CD4-positive, alpha-beta memory T cell (primary cell): Measurements from ENCODE around the gene LRIG2. TPM values are rescaled to one million over a fixed set of nuclear protein-coding genes. Genes with fewer than 3 reads are reported as not detected.
A peak's percentile ranks its signal among the peaks of the same experiment; 100 is the strongest.

Source experiments
- CTCF ChIA-PET: fragments of 350-600 bp; sonication (Branson Sonifier 250); formaldehyde crosslinking; loops from one replicate; lab custom pipeline; 2021; ENCODE audit warnings: inconsistent platforms; ENCODE audit not compliant: partially characterized antibody; lab: Charles Lee
- POLR2A ChIA-PET: fragments of 350-600 bp; sonication (Branson Sonifier 250); formaldehyde crosslinking; loops from one replicate; lab custom pipeline; 2021; ENCODE audit not compliant: partially characterized antibody; lab: Charles Lee
- DNase-seq, 5 donors: peaks; one replicate each; pipeline versions ENCODE4 v3.0.0 to v3.0.0-alpha.2; 2020 to 2022; ENCODE audit warnings: mixed read lengths in 1 of 5
- H3K27ac ChIP-seq: one replicate; pipeline ENCODE4 v1.7.0; 2013; ENCODE audit warnings: low read depth, low read length
- H3K27me3 ChIP-seq: 2 replicates; pipeline ENCODE4 v1.7.0; 2013; ENCODE audit warnings: mild to moderate bottlenecking, low read length, moderate library complexity; ENCODE audit not compliant: insufficient read depth
- H3K36me3 ChIP-seq: 2 replicates; pipeline ENCODE4 v1.7.0; 2013; ENCODE audit warnings: mild to moderate bottlenecking, low read length, moderate library complexity; ENCODE audit not compliant: insufficient read depth
- H3K4me1 ChIP-seq: 2 replicates; pipeline ENCODE4 v1.7.0; 2013; ENCODE audit warnings: mild to moderate bottlenecking, low read length, moderate library complexity; ENCODE audit not compliant: insufficient read depth
- H3K4me3 ChIP-seq, 2 donors: one replicate each; pipeline ENCODE4 v1.7.0; 2013; ENCODE audit warnings: low read length in 2 of 2, mild to moderate bottlenecking in 1 of 2
- H3K9me3 ChIP-seq, 2 donors: one replicate each; pipeline ENCODE4 v1.7.0; 2013; ENCODE audit warnings: low read length in 2 of 2, control low read depth in 1 of 2; ENCODE audit not compliant: control insufficient read depth in 1 of 2
- H3K27ac Mint-ChIP-seq, 7 donors: one replicate each; pipeline ENCODE4 v1.8.0; 2020 to 2021; ENCODE audit warnings: mixed read lengths in 7 of 7, mild to moderate bottlenecking in 6 of 7, inconsistent platforms in 3 of 7, moderate library complexity in 3 of 7
- H3K27me3 Mint-ChIP-seq, 2 donors: one replicate each; pipeline ENCODE4 v1.8.0; 2020 to 2021; ENCODE audit warnings: mixed read lengths in 2 of 2
- H3K36me3 Mint-ChIP-seq, 2 donors: one replicate each; pipeline ENCODE4 v1.8.0; 2020 to 2021; ENCODE audit warnings: mixed read lengths in 2 of 2, inconsistent platforms in 1 of 2, mild to moderate bottlenecking in 1 of 2
- H3K4me1 Mint-ChIP-seq, 4 donors: one replicate each; pipeline ENCODE4 v1.8.0; 2020 to 2021; ENCODE audit warnings: mixed read lengths in 4 of 4, mild to moderate bottlenecking in 1 of 4
- H3K4me3 Mint-ChIP-seq, 8 donors: one replicate each; pipeline ENCODE4 v1.8.0; 2020 to 2021; ENCODE audit warnings: mixed read lengths in 8 of 8, mild to moderate bottlenecking in 7 of 8, moderate library complexity in 6 of 8, inconsistent platforms in 3 of 8
- H3K9me3 Mint-ChIP-seq, 8 donors: one replicate each; pipeline ENCODE4 v1.8.0; 2020 to 2021; ENCODE audit warnings: mixed read lengths in 8 of 8, mild to moderate bottlenecking in 5 of 8, inconsistent platforms in 3 of 8, moderate library complexity in 1 of 8
- intact Hi-C: fragments of 100-400 bp; cut with micrococcal nuclease; formaldehyde crosslinking; loops from one replicate; pipeline ENCODE4 v1.15.1; 2023
- polyA plus RNA-seq, 2 donors: library from polyadenylated mRNA; unstranded; fragments of 300-500 nt; fragmentation: Illumina TruSeq; gene quantifications; one replicate each; pipeline ENCODE4 v1.2.3, GENCODE V29; 2021
- total RNA-seq, 2 experiments: library from RNA; stranded (reverse); gene quantifications; one replicate each; pipeline ENCODE4 v1.2.3, GENCODE V29; 2021

LRIG2 gene
- total and polyA plus RNA-seq, 4 experiments from 2014 or later, result 3.0 to 27.9 (median 15.6) TPM

DNA sequence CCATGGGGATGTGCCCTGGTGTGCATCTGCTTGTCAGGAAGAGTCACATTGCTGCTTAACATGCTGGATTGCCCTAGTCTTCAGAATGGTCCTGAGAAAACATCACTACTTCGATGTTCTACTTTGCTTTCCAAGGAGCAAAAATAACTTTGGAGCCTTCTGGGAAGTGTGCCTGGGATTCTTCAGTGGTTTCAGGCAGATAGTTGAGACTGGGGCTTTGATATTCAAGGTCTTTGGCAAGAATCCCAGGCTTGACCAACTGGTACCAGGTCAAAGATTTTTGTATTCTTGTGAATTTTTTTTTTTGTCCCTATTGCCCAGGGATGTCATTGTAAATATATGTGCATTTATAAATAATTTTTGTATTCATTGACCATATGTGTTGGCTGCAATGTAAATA is 51.4 kb downstream of the LRIG2 start:
- Histone ChIP-seq H3K27me3 (no peaks in the 10 kb centered on the region), H3K4me1 (no peaks in the 10 kb centered on the region), H3K36me3 (peaks cover 58% of the 10 kb centered on the region), H3K4me3 (no peak overlapping the region), H3K27ac (no peak overlapping the region), H3K9me3 (no peaks in the 10 kb centered on the region)
- H3K9me3 Mint-ChIP-seq, result no peaks in the 10 kb centered on the region
- ChIA-PET POLR2A (no interaction called here), CTCF (no interaction called here)
- no peak overlapping the region for H3K27ac Mint-ChIP-seq
- H3K4me1 Mint-ChIP-seq, result peaks cover 0 to 5% (median 2%) of the 10 kb centered on the region in 4 donors
- no peak for DNase-seq
- intact Hi-C loops, result no loop called here
- peaks cover 47 to 66% of the 10 kb centered on the region in 2 donors for H3K36me3 Mint-ChIP-seq
- H3K4me3 Mint-ChIP-seq, result no peak overlapping the region
- H3K27me3 Mint-ChIP-seq, result no peaks in the 10 kb centered on the region

DNA sequence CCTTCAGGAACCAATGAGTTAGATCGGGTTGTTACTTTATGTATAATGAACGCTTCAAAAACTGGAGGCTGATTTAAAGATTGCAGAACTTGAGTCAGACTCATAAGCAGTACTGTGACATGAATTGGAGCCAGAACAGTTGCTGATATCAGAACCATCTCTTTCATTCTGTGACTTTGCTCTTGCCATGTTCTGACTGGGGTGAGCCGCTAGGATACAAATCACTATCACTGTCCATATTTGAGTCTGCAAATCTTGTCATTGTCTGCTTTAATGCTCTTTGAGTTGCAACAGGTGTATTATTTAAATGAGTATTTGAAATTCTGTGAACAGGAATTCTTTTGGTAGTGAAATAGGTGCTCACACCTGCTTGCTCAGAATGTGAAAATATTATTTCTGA is 52.5 kb downstream of the LRIG2 start:
- Mint-ChIP-seq H3K4me3 (no peak overlapping the region), H3K27me3 (no peaks in the 10 kb centered on the region), H3K36me3 (peaks cover 49 to 66% of the 10 kb centered on the region in 2 donors), H3K27ac (peak overlapping the region in 1 of 7 donors; percentile 7), H3K4me1 (peaks cover 2 to 10% (median 7%) of the 10 kb centered on the region in 4 donors), H3K9me3 (no peaks in the 10 kb centered on the region)
- H3K27ac ChIP-seq, result no peak overlapping the region
- no peaks in the 10 kb centered on the region for H3K9me3 ChIP-seq
- CTCF ChIA-PET, result no interaction called here
- no peak for DNase-seq
- H3K36me3 ChIP-seq, result peaks cover 53% of the 10 kb centered on the region
- no peak overlapping the region for H3K4me3 ChIP-seq
- no peaks in the 10 kb centered on the region for H3K4me1 ChIP-seq
- H3K27me3 ChIP-seq, result no peaks in the 10 kb centered on the region
- intact Hi-C loops, result no loop called here
- POLR2A ChIA-PET, result no interaction called here

DNA sequence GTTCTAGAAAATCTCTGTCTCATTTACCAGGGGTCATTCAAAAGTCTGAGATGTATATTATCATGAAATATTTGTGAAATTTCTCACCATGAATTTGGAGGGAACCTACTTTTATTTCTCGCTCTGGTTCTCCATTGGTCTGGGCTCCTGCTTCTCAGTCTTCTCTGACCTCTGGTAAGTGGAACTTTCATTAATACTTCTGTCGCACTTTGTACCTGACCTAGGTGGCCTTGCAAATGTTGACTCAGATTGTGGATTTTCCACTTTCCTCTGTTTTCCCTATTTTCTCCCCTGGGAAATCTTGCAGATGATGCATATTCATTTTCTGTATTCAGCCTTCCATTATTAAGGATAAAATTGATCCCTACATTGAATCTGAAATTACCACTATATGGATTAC is 53.2 kb downstream of the LRIG2 start:
- H3K9me3 ChIP-seq, result no peaks in the 10 kb centered on the region
- H3K36me3 ChIP-seq, result peaks cover 49% of the 10 kb centered on the region
- Mint-ChIP-seq H3K27ac (peak overlapping the region in 2 of 7 donors; percentile 51 to 58), H3K4me1 (peaks cover 4 to 13% (median 7%) of the 10 kb centered on the region in 4 donors), H3K9me3 (no peaks in the 10 kb centered on the region), H3K36me3 (peaks cover 45 to 64% of the 10 kb centered on the region in 2 donors), H3K4me3 (no peak overlapping the region), H3K27me3 (no peaks in the 10 kb centered on the region)
- POLR2A ChIA-PET, result no interaction called here
- CTCF ChIA-PET, result no interaction called here
- intact Hi-C loops, result no loop called here
- H3K4me1 ChIP-seq, result no peaks in the 10 kb centered on the region
- no peak for DNase-seq
- H3K27me3 ChIP-seq, result no peaks in the 10 kb centered on the region
- no peak overlapping the region for H3K4me3 ChIP-seq
- H3K27ac ChIP-seq, result no peak overlapping the region

DNA sequence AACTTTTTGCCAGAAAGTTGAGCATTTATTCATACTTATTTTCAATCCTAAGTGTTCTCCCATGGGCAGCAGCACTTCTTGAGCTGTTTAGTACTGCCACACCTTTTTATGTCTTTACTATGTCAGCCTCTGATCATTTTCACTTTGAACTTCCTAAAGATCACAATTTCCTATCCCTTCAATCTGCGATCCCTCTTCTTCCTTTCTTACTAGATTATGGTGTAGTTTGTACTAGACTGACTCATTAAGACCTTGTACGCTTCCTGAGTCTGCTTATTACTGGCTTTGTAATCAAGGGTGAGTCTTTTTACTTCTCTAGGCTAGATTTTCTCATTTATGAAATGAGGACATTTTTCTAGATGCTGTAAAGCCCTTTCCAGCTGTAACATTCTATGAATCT is 55.1 kb downstream of the LRIG2 start:
- no peak overlapping the region for H3K4me3 ChIP-seq
- H3K27me3 Mint-ChIP-seq, result no peaks in the 10 kb centered on the region
- peaks cover under 1% of the 10 kb centered on the region for H3K4me1 ChIP-seq
- H3K27ac Mint-ChIP-seq, result peak overlapping the region in 3 of 7 donors; percentile 47 to 62 (median 50)
- H3K9me3 Mint-ChIP-seq, result no peaks in the 10 kb centered on the region
- H3K4me1 Mint-ChIP-seq, result peaks cover 10 to 29% (median 12%) of the 10 kb centered on the region in 4 donors
- no peaks in the 10 kb centered on the region for H3K27me3 ChIP-seq
- DNase-seq, result no peak
- H3K27ac ChIP-seq, result no peak overlapping the region
- CTCF ChIA-PET, result interaction anchor here (1.5 to 1.7 kb wide), 2 partner anchors 13 to 55 kb away, joined by 4 read pairs; partner anchors contain the start of gene LRIG2
- H3K4me3 Mint-ChIP-seq, result no peak overlapping the region
- POLR2A ChIA-PET, result no interaction called here
- peaks cover 36% of the 10 kb centered on the region for H3K36me3 ChIP-seq
- H3K9me3 ChIP-seq, result no peaks in the 10 kb centered on the region
- intact Hi-C loops, result no loop called here
- peaks cover 36 to 51% of the 10 kb centered on the region in 2 donors for H3K36me3 Mint-ChIP-seq

DNA sequence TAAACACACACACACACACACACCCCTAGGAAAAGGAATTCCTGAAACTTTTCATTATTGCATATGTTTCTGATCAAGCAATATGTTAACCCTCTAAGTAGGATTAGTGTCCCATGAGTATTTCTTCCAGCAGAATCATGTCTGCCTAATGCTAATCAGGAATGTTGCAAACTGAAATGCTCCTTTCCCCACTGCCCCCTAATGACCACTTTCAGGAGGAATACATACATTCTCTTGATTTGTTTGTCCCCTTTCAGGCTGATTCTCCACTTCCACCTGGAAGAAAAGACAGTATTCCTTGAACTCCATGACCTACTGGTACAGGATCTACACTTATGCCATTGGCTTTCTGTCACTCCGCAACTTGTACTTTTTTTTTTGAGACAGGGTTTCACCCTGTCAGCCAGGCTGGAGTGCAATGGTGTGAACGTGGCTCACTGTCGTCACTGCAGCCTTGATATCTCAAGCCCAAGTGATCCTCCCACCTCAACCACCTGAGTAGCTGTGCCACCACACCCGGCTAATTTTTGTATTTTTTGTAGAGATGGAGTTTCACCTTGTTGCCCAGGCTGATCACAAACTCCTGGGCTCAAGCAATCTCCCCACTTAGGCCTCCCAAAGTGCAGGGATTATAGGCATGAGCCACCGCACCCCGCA is 56.7 kb downstream of the LRIG2 start:
- no peaks in the 10 kb centered on the region for H3K9me3 Mint-ChIP-seq
- no peaks in the 10 kb centered on the region for H3K9me3 ChIP-seq
- peak overlapping the region in 2 of 7 donors; percentile 18 to 62 for H3K27ac Mint-ChIP-seq
- no peak overlapping the region for H3K4me3 Mint-ChIP-seq
- peaks cover 24% of the 10 kb centered on the region for H3K36me3 ChIP-seq
- H3K4me1 Mint-ChIP-seq, result peaks cover 11 to 31% (median 12%) of the 10 kb centered on the region in 4 donors
- H3K27me3 Mint-ChIP-seq, result no peaks in the 10 kb centered on the region
- H3K27me3 ChIP-seq, result no peaks in the 10 kb centered on the region
- ChIA-PET CTCF (interaction anchor here (0.6 to 2.7 kb wide), 4 partner anchors 10 to 57 kb away, joined by 3 to 17 read pairs (median 4); partner anchors contain the start of gene LRIG2), POLR2A (no interaction called here)
- intact Hi-C loops, result no loop called here
- peaks cover 4% of the 10 kb centered on the region for H3K4me1 ChIP-seq
- DNase-seq, result no peak
- H3K4me3 ChIP-seq, result no peak overlapping the region
- peaks cover 28 to 38% of the 10 kb centered on the region in 2 donors for H3K36me3 Mint-ChIP-seq
- H3K27ac ChIP-seq, result no peak overlapping the region

DNA sequence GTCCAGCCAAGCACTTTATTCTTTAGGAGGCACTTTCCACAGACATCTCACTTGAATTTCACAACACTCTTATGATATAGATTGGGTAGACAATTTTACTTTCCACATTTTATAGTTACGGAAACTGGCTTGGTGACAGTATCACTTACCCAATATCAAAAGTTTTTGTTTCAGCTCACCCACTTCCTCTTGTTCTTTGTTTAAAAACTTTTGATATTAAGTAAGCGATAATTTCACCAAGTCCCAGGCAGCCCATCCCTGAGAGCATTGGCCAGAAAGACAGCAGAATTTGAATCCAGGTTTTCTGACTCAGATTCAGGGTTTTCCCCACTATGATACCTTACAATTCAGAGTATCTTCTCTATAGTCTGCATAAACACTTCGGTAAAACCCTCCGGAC is 60.0 kb downstream of the LRIG2 start:
- H3K9me3 Mint-ChIP-seq, result no peaks in the 10 kb centered on the region
- H3K27me3 Mint-ChIP-seq, result no peaks in the 10 kb centered on the region
- Histone ChIP-seq H3K27ac (no peak overlapping the region), H3K36me3 (no peaks in the 10 kb centered on the region), H3K4me3 (no peak overlapping the region), H3K9me3 (no peaks in the 10 kb centered on the region), H3K27me3 (no peaks in the 10 kb centered on the region), H3K4me1 (peaks cover 4% of the 10 kb centered on the region)
- POLR2A ChIA-PET, result no interaction called here
- CTCF ChIA-PET, result interaction anchor here (1.3 kb wide), 1 partner anchor 60 kb away, joined by 3 read pairs; the partner anchor contains the start of gene LRIG2
- peaks cover 8 to 31% (median 12%) of the 10 kb centered on the region in 4 donors for H3K4me1 Mint-ChIP-seq
- peak overlapping the region in 5 of 7 donors; percentile 20 to 68 (median 59) for H3K27ac Mint-ChIP-seq
- DNase-seq, result no peak
- H3K36me3 Mint-ChIP-seq, result peaks cover 16% of the 10 kb centered on the region in 2 donors
- H3K4me3 Mint-ChIP-seq, result no peak overlapping the region
- intact Hi-C loops, result no loop called here

DNA sequence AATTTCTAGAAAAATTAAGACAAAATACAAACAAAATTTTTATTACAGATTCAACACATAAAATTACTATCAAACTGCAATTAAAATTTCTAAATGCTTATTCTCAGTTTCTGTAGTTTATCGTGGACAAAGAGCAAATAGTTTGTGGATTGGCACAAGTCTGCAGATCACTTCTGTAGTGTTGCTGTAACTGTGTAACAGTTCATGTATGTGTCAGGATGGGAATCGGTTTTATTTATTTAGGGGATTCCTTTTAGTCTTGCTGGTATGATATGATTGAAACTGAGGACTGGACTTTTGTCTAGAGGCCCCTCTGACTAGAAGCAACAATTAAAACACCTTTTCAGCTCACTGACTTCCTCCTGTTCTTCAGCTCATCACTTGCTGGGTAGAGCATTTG is 60.8 kb downstream of the LRIG2 start:
- ChIA-PET CTCF (interaction anchor here (0.6 kb wide), 1 partner anchor 790 kb away, joined by 3 read pairs; no protein-coding TSS in a partner anchor), POLR2A (no interaction called here)
- intact Hi-C loops, result no loop called here

More for the DNA sequence above, 60.8 kb downstream of the LRIG2 start:
- Mint-ChIP-seq H3K27me3 (no peaks in the 10 kb centered on the region), H3K4me3 (no peak overlapping the region), H3K36me3 (peaks cover 10 to 13% of the 10 kb centered on the region in 2 donors), H3K4me1 (peaks cover 6 to 31% (median 11%) of the 10 kb centered on the region in 4 donors), H3K9me3 (no peaks in the 10 kb centered on the region), H3K27ac (peak overlapping the region in 1 of 7 donors; percentile 57)
- H3K4me3 ChIP-seq, result no peak overlapping the region
- no peak for DNase-seq
- no peak overlapping the region for H3K27ac ChIP-seq
- H3K4me1 ChIP-seq, result peaks cover 4% of the 10 kb centered on the region
- H3K36me3 ChIP-seq, result no peaks in the 10 kb centered on the region
- no peaks in the 10 kb centered on the region for H3K9me3 ChIP-seq
- H3K27me3 ChIP-seq, result no peaks in the 10 kb centered on the region
